ENCODE data around the gene NPHP4. TPM values are rescaled to one million over a fixed set of nuclear protein-coding genes. Genes with fewer than 3 reads are reported as not detected.

NPHP4 gene
- total RNA-seq, 1 donor: 8.0 TPM

GRCh38 chr1:5983361-5984103 lies 8.7 kb downstream of the NPHP4 start:
- TF ChIP-seq CTCF (IDR thresholded peaks at IDR 0.05; ENCODE audit: extremely low read depth, low read depth, low read length): no peak
- Histone ChIP-seq H3K79me2 (ENCODE audit: insufficient read depth, low read length) (peaks cover 2% of the 10 kb centered on the region), H3K27me3 (ENCODE audit: insufficient read depth, low read length) (no peaks in the 10 kb centered on the region), H3K4me1 (ENCODE audit: insufficient read depth, low read length) (peaks cover 8% of the 10 kb centered on the region), H3K27ac (ENCODE audit: low read depth, low read length) (no peak overlapping the region), H4K20me1 (ENCODE audit: insufficient read depth, low read length) (peaks cover 3% of the 10 kb centered on the region), H3K36me3 (ENCODE audit: insufficient read depth, low read length) (no peaks in the 10 kb centered on the region), H3K4me2 (ENCODE audit: insufficient read depth, low read length) (no peak overlapping the region), H3K4me3 (ENCODE audit: insufficient read depth, low read length) (no peak overlapping the region), H3K9me3 (ENCODE audit: low read depth, low read length) (no peaks in the 10 kb centered on the region), H2AFZ (ENCODE audit: low read length) (peak overlapping the region; percentile 17)
- DNase-seq (ENCODE audit: insufficient read length, low spot score, missing footprints): peak; percentile 85

GRCh38 chr1:5982868-5983267 lies 9.4 kb downstream of the NPHP4 start:
- no peaks in the 10 kb centered on the region for H3K27me3 ChIP-seq (ENCODE audit: insufficient read depth, low read length)
- H4K20me1 ChIP-seq (ENCODE audit: insufficient read depth, low read length): peaks cover 3% of the 10 kb centered on the region
- H3K9me3 ChIP-seq (ENCODE audit: low read depth, low read length): no peaks in the 10 kb centered on the region
- no peak for TF ChIP-seq CTCF (IDR thresholded peaks at IDR 0.05; ENCODE audit: extremely low read depth, low read depth, low read length)
- H3K4me1 ChIP-seq (ENCODE audit: insufficient read depth, low read length): peaks cover 8% of the 10 kb centered on the region
- peaks cover 2% of the 10 kb centered on the region for H3K79me2 ChIP-seq (ENCODE audit: insufficient read depth, low read length)
- no peak overlapping the region for H3K27ac ChIP-seq (ENCODE audit: low read depth, low read length)
- DNase-seq (ENCODE audit: insufficient read length, low spot score, missing footprints): no peak
- no peak overlapping the region for H3K4me3 ChIP-seq (ENCODE audit: insufficient read depth, low read length)
- no peak overlapping the region for H2AFZ ChIP-seq (ENCODE audit: low read length)
- no peak overlapping the region for H3K4me2 ChIP-seq (ENCODE audit: insufficient read depth, low read length)
- no peaks in the 10 kb centered on the region for H3K36me3 ChIP-seq (ENCODE audit: insufficient read depth, low read length)

GRCh38 chr1:5982276-5982675 lies 9.9 kb downstream of the NPHP4 start:
- no peaks in the 10 kb centered on the region for H3K36me3 ChIP-seq (ENCODE audit: insufficient read depth, low read length)
- no peak for TF ChIP-seq CTCF (IDR thresholded peaks at IDR 0.05; ENCODE audit: extremely low read depth, low read depth, low read length)

GRCh38 chr1:5981009-5981380 lies 11.2 kb downstream of the NPHP4 start:
- no peak for TF ChIP-seq CTCF (IDR thresholded peaks at IDR 0.05; ENCODE audit: extremely low read depth, low read depth, low read length)
- H3K36me3 ChIP-seq (ENCODE audit: insufficient read depth, low read length): no peaks in the 10 kb centered on the region
- DNase-seq (ENCODE audit: insufficient read length, low spot score, missing footprints): peak; percentile 19
- no peaks in the 10 kb centered on the region for H3K27me3 ChIP-seq (ENCODE audit: insufficient read depth, low read length)
- no peak overlapping the region for H3K4me2 ChIP-seq (ENCODE audit: insufficient read depth, low read length)
- no peaks in the 10 kb centered on the region for H3K79me2 ChIP-seq (ENCODE audit: insufficient read depth, low read length)
- no peaks in the 10 kb centered on the region for H3K9me3 ChIP-seq (ENCODE audit: low read depth, low read length)
- peaks cover 8% of the 10 kb centered on the region for H3K4me1 ChIP-seq (ENCODE audit: insufficient read depth, low read length)
- peaks cover 11% of the 10 kb centered on the region for H4K20me1 ChIP-seq (ENCODE audit: insufficient read depth, low read length)
- H2AFZ ChIP-seq (ENCODE audit: low read length): no peak overlapping the region
- H3K27ac ChIP-seq (ENCODE audit: low read depth, low read length): no peak overlapping the region
- no peak overlapping the region for H3K4me3 ChIP-seq (ENCODE audit: insufficient read depth, low read length)

More at GRCh38 chr1:5982276-5982675, 9.9 kb downstream of the NPHP4 start:
- no peaks in the 10 kb centered on the region for H3K27me3 ChIP-seq (ENCODE audit: insufficient read depth, low read length)
- H3K4me2 ChIP-seq (ENCODE audit: insufficient read depth, low read length): no peak overlapping the region
- H2AFZ ChIP-seq (ENCODE audit: low read length): no peak overlapping the region
- peaks cover 1% of the 10 kb centered on the region for H3K79me2 ChIP-seq (ENCODE audit: insufficient read depth, low read length)
- H3K4me3 ChIP-seq (ENCODE audit: insufficient read depth, low read length): no peak overlapping the region
- H4K20me1 ChIP-seq (ENCODE audit: insufficient read depth, low read length): peaks cover 5% of the 10 kb centered on the region
- H3K4me1 ChIP-seq (ENCODE audit: insufficient read depth, low read length): peaks cover 8% of the 10 kb centered on the region
- DNase-seq (ENCODE audit: insufficient read length, low spot score, missing footprints): no peak
- no peaks in the 10 kb centered on the region for H3K9me3 ChIP-seq (ENCODE audit: low read depth, low read length)
- no peak overlapping the region for H3K27ac ChIP-seq (ENCODE audit: low read depth, low read length)
